HEK293T (cell line): Measurements from ENCODE around the gene MAGIX.

Experiments used
- CTBP1 ChIP-seq: fragments of 450-650 bp; IDR thresholded peaks from 2 replicates; pipeline ENCODE4 v1.6.1; 2016; ENCODE audit warnings: borderline replicate concordance
- FOXA1 ChIP-seq: fragments of 450-650 bp; IDR thresholded peaks from 2 replicates; pipeline ENCODE4 v1.6.1; 2016; ENCODE audit warnings: mild to moderate bottlenecking
- FOXM1 ChIP-seq: fragments of 450-650 bp; IDR thresholded peaks from 2 replicates; pipeline ENCODE4 v1.6.1; 2017; ENCODE audit warnings: mild to moderate bottlenecking, borderline replicate concordance
- HDGF ChIP-seq: fragments of 450-650 bp; IDR thresholded peaks from 2 replicates; pipeline ENCODE4 v1.6.1; 2017; ENCODE audit warnings: antibody characterized with exemption, borderline replicate concordance
- NFRKB ChIP-seq: fragments of 450-650 bp; IDR thresholded peaks from 2 replicates; pipeline ENCODE4 v1.6.1; 2016; ENCODE audit warnings: mild to moderate bottlenecking, moderate library complexity
- SP1 ChIP-seq: fragments of 450-650 bp; IDR thresholded peaks from 2 replicates; pipeline ENCODE4 v1.6.1; 2017
- TARDBP ChIP-seq: fragments of 450-650 bp; IDR thresholded peaks from 2 replicates; pipeline ENCODE4 v1.6.1; 2016
- TF ChIP-seq, protein P1 (sequence below): fragments of 450-650 bp; IDR thresholded peaks from 2 replicates; pipeline ENCODE4 v1.6.1; 2016

DNA sequence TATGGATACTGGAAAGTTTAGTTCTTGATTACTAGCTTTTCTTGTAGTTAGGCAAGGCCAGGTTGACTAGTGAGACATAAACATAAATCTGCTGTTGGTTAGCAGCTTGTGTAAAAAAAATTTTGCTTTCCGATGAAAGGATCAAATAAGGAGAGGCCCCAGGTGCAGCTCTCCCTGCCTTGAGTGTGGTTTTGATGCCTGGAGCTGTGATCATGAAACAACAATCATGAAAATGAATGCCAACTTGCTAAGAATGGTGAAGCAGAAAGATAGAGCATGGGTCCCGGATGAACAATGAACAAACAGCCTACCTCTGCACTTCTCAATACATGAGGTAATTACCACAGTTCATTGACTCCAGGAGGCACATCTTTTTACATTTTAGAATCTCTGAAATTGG, 51.9 kb downstream of the MAGIX start:
- TF ChIP-seq FOXA1 (no peak), HDGF (no peak), TARDBP (no peak), NFRKB (no peak), CTBP1 (no peak), SP1 (no peak), FOXM1 (no peak)
- TF ChIP-seq, protein P1, sequence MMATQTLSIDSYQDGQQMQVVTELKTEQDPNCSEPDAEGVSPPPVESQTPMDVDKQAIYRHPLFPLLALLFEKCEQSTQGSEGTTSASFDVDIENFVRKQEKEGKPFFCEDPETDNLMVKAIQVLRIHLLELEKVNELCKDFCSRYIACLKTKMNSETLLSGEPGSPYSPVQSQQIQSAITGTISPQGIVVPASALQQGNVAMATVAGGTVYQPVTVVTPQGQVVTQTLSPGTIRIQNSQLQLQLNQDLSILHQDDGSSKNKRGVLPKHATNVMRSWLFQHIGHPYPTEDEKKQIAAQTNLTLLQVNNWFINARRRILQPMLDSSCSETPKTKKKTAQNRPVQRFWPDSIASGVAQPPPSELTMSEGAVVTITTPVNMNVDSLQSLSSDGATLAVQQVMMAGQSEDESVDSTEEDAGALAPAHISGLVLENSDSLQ, result no peak
